GM12801 (cell line): Measurements from ENCODE around the gene INPP4B.

ENCODE experiments used
- CTCF ChIP-seq: IDR thresholded peaks from one replicate; pipeline ENCODE4 v1.5.1; 2011; ENCODE audit warnings: control low read depth; ENCODE audit not compliant: insufficient read length; ENCODE audit errors: extremely low read depth

INPP4B gene

DNA sequence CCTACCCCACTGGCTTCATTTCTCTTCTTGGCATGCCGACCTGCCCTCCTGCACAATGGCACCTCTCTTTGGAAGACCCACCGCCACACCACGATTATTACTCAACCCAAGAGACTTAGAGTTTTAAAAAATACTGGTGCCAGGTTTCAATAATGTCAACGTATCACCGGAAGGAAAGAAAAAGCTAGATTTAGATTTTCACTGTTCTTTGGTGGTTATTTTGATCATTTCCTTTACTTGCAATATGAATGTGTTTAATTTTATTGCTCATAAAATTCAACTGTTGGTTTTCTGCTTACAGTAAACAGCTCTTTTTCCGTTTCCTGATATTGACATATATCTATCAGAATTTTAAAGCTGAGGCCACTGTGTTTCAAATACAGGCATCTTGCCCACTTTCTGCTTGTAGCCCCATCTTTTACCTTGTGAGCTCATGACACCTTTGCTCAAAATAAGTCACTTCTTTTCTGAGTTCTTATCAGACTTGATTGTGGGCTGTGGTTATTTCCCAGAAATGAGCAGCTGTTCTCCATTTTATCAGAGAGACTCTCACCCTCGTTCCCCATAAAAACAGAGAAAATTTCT lies 439.1 kb downstream of the INPP4B start:
- TF ChIP-seq CTCF = no peak

DNA sequence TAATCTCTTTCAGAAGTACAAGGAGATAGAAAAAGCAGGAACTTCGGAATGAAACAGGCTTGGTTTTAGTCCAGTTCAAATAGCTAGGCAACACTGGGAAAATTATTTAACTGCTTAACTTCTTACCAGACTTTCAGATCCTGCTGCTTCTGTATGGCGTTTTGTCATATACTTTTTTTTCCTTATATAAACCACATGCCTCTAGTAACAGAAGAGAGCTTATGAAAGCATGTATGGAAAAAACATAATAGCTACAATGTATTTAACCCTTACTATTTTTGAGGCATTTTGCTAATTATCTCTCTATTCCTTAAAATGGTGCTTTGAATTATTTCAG lies 439.6 kb downstream of the INPP4B start:
- no peak for TF ChIP-seq CTCF

DNA sequence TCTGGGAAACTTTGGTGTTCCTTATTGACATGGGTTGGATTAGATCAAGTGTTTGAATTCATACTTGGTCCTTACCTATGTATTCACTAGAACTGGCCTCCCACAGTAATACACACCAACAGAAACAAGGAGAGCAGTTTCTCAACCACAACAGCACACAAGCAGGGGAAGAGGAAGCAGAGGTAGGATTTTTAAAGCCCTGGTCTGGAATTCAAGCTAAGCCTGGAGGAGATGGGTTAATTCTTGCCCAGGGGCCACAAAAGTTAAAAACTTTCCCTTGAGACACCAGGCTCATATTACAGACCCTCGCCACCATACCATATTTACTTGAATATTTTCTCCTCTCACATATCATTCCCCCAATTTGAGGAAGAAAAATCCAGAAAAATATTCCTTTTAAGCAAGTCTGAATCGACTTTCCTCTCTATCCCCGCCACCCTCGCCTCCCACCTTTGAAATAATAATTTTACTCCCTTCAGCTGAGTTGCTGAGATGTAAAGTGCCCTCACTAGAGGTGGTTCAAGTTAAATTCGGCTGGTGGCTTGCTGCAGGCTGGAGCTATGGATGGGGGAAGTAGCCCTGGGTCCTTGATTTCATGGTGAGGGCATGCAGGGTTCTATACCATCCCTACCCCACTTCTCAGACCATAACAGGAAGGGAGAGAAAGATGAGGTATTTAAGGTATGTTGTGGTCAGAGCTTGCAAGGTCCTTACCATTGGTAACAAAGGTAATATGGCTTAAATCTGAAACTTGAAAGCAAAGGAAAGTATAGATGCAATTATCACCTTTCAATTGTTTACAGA lies 440.2 kb downstream of the INPP4B start:
- TF ChIP-seq CTCF = no peak

DNA sequence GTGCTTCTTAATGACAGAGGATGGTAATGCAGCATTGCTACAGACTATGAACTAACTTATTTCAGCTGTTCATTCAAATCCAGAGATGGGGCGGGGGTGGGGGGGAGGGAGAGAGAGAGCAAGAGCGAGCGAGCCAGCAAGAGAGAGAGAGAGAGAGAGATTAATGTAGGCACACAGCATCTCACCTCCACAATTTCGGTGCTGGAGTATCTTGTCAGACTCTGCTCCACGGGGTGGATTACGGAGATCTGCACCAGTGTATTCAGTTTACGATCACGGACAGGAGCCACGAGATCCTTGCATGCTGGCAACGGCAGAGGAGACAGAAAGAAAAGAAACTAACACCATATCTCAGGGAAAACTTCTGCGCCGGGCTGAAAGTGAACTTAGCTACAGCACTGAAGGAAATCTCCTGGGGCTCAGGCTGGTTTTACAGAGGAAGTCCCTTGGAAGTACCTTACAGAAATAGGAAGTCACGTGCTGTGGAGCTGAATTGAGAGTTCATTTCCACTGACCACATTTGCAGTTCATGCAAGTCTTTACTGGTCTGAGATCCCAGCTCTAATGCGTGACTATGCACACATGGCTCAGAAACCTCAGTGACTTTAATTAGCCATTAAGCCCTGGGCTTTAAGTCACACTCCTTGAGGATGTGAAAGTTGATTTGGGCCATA lies 440.9 kb downstream of the INPP4B start:
- TF ChIP-seq CTCF = no peak

DNA sequence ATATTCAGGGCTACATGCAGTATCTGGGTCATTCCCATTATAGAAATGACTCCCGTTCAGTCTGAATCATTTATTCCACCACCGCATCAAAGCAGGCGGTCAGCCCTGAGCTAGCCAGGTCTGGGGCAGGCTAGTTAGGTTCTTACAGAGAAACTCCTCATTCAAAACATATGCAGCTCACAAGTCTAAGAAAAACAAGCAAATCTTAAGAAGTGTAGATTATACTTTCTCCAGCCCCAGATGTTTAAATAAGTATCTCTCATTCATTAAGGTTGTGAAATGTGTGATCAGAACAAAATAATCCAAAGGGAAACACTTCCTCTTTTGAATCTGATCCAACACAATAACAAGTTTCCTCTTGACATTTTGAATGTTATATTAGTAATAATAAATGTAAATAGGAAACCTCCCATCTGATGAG lies 441.9 kb downstream of the INPP4B start:
- no peak for TF ChIP-seq CTCF

- no peak for TF ChIP-seq CTCF
Observed at GRCh38 chr4:142402900-142403299, 443.2 kb downstream of the INPP4B start.

GRCh38 chr4:142402156-142402555 lies 443.9 kb downstream of the INPP4B start:
- no peak for TF ChIP-seq CTCF
